Measurements from ENCODE around the gene CDS2.
"Not testable (repeated sequence)": the region's sequence is repeated elsewhere in the genome, so short reads cannot be mapped to it uniquely, and the experiment has no call there.

GRCh38 chr20:5099909-5100308 is 26.9 kb upstream of the CDS2 start:
- TF ChIP-seq CREB1 (CRISPR knock-in tag; IDR thresholded peaks at IDR 0.05); SP1 (CRISPR knock-in tag; conservative IDR thresholded peaks at IDR 0.05); FOXJ3 (CRISPR knock-in tag; IDR thresholded peaks at IDR 0.05; ENCODE audit: borderline replicate concordance); TEAD1 (CRISPR knock-in tag; IDR thresholded peaks at IDR 0.05); GABPB1 (CRISPR knock-in tag; IDR thresholded peaks at IDR 0.05); ATF3 (CRISPR knock-in tag; conservative IDR thresholded peaks at IDR 0.05); ZNF138 (CRISPR knock-in tag; conservative IDR thresholded peaks at IDR 0.05): not testable (repeated sequence)
- TF ChIP-seq, protein P1, sequence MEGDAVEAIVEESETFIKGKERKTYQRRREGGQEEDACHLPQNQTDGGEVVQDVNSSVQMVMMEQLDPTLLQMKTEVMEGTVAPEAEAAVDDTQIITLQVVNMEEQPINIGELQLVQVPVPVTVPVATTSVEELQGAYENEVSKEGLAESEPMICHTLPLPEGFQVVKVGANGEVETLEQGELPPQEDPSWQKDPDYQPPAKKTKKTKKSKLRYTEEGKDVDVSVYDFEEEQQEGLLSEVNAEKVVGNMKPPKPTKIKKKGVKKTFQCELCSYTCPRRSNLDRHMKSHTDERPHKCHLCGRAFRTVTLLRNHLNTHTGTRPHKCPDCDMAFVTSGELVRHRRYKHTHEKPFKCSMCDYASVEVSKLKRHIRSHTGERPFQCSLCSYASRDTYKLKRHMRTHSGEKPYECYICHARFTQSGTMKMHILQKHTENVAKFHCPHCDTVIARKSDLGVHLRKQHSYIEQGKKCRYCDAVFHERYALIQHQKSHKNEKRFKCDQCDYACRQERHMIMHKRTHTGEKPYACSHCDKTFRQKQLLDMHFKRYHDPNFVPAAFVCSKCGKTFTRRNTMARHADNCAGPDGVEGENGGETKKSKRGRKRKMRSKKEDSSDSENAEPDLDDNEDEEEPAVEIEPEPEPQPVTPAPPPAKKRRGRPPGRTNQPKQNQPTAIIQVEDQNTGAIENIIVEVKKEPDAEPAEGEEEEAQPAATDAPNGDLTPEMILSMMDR (IDR thresholded peaks at IDR 0.05): not testable (repeated sequence)
- TF ChIP-seq, protein P2, sequence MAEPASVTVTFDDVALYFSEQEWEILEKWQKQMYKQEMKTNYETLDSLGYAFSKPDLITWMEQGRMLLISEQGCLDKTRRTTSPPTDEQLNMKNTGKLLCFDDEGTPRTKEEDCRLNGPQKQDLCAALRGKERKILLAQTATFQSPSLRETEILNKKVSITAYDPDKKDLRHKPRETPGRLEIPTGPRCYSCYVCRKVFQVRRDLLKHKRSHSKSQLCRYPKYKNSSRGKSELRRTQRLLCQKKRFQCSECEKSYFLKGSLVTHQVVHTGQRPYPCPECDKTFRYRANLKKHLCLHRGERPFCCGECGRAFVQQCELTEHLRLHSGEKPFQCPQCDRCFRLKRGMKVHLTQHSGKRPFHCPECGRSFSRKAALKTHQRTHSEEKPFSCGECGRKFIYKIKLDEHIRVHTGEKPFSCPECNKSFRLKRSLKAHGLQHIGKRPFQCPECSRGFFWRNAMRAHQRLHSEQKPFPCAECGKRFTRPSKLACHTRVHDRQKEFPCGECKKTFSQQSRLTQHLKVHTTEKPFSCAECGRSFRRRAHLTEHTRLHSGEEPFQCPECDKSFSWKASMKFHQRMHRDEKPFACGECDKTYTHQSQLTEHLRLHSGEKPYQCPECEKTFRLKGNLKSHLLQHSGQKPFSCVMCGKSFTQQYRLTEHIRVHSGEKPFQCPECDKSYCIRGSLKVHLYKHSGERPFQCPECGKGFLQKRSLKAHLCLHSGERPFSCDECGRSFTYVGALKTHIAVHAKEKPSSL (CRISPR knock-in tag; conservative IDR thresholded peaks at IDR 0.05): not testable (repeated sequence)
- TF ChIP-seq, protein P3, sequence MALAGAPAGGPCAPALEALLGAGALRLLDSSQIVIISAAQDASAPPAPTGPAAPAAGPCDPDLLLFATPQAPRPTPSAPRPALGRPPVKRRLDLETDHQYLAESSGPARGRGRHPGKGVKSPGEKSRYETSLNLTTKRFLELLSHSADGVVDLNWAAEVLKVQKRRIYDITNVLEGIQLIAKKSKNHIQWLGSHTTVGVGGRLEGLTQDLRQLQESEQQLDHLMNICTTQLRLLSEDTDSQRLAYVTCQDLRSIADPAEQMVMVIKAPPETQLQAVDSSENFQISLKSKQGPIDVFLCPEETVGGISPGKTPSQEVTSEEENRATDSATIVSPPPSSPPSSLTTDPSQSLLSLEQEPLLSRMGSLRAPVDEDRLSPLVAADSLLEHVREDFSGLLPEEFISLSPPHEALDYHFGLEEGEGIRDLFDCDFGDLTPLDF (CRISPR knock-in tag; IDR thresholded peaks at IDR 0.05): not testable (repeated sequence)
- TF ChIP-seq, protein P4, sequence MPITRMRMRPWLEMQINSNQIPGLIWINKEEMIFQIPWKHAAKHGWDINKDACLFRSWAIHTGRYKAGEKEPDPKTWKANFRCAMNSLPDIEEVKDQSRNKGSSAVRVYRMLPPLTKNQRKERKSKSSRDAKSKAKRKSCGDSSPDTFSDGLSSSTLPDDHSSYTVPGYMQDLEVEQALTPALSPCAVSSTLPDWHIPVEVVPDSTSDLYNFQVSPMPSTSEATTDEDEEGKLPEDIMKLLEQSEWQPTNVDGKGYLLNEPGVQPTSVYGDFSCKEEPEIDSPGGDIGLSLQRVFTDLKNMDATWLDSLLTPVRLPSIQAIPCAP (CRISPR knock-in tag; IDR thresholded peaks at IDR 0.05): not testable (repeated sequence)
- TF ChIP-seq, protein P5, sequence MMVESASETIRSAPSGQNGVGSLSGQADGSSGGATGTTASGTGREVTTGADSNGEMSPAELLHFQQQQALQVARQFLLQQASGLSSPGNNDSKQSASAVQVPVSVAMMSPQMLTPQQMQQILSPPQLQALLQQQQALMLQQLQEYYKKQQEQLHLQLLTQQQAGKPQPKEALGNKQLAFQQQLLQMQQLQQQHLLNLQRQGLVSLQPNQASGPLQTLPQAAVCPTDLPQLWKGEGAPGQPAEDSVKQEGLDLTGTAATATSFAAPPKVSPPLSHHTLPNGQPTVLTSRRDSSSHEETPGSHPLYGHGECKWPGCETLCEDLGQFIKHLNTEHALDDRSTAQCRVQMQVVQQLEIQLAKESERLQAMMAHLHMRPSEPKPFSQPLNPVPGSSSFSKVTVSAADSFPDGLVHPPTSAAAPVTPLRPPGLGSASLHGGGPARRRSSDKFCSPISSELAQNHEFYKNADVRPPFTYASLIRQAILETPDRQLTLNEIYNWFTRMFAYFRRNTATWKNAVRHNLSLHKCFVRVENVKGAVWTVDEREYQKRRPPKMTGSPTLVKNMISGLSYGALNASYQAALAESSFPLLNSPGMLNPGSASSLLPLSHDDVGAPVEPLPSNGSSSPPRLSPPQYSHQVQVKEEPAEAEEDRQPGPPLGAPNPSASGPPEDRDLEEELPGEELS (CRISPR knock-in tag; IDR thresholded peaks at IDR 0.05): not testable (repeated sequence)
